IPS DF 4.7 (cell line): ENCODE measurements around the gene OVOL1.
"Not testable (repeated sequence)": the region's sequence is repeated elsewhere in the genome, so short reads cannot be mapped to it uniquely, and the experiment has no call there.

Experiments
- DNase-seq: peaks from one replicate; pipeline ENCODE4 v3.0.0-alpha.2; 2013; ENCODE audit warnings: low spot score; ENCODE audit errors: extremely low read depth

The OVOL1 gene

DNA sequence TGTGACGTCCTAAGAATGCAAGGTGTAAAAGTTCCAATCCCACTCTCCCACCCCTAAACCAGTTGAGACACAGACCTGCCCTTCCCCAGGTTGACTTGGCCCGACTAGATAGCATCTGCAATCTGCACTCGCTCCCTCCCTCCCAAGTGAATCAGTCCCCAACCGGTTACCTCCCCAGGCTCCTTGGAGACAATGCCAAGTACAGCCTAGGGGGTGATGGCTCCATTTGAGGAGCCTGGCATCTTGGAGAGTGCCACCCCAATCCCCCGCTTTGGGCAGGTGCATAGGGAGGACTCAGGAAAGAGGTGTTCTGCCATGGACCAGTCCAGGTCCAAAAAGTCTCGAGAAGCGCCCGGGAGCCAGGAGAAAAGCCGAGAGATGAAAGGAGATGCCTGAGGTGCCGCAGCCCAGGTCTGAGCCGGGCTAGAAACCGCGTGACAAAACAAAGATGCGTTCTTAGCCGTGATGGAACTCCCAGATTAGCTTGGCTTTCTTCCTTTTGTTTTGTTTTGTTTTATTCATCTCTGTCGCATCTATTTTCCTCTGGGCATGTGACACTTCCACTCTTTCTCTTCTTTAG, 28.2 kb downstream of the OVOL1 start:
- DNase-seq = no peak

DNA sequence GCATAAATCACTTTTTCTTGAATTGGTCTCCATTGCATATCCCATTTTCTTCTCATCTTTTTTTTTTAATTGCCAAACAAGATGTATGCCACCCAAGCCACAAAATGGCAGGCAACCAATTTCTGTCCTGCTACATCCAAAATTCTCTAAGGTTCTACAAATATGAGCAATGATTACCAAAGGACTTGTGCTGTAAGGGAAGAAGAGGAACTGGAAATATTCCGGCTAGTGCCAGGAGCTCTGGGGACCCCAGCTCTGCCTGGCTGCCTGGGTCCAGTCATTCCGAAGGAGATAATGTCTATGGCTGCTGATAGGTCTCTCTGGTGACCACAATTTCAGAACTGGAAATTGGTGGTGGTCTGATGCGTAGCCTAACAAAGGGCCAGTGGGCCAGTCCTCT, 29.8 kb downstream of the OVOL1 start:
- DNase-seq = no peak

DNA sequence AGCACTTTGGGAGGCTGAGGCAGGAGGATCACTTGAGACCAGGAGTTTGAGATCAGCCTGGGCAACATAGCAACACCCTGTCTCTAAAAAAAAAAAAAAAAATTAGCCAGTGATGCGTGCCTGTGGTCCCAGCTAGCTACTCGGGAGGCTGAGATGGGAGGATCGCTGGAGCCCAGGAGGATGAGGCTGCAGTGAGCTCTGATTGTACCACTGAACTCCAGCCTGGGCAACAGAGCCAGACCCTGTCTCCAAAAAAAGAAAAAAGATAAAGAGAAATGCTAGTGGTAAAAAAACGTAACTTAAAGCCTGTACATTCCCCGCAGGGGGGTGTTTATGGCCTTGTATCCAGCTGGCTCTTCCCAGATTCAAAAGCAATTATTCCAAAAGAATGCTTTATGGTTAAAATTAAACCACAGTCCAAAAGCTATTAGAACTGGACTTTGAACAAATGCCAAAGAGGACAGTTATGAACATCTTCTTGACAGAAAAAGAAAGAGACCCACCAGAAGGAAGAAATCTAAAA, 30.5 kb downstream of the OVOL1 start:
- no peak for DNase-seq

DNA sequence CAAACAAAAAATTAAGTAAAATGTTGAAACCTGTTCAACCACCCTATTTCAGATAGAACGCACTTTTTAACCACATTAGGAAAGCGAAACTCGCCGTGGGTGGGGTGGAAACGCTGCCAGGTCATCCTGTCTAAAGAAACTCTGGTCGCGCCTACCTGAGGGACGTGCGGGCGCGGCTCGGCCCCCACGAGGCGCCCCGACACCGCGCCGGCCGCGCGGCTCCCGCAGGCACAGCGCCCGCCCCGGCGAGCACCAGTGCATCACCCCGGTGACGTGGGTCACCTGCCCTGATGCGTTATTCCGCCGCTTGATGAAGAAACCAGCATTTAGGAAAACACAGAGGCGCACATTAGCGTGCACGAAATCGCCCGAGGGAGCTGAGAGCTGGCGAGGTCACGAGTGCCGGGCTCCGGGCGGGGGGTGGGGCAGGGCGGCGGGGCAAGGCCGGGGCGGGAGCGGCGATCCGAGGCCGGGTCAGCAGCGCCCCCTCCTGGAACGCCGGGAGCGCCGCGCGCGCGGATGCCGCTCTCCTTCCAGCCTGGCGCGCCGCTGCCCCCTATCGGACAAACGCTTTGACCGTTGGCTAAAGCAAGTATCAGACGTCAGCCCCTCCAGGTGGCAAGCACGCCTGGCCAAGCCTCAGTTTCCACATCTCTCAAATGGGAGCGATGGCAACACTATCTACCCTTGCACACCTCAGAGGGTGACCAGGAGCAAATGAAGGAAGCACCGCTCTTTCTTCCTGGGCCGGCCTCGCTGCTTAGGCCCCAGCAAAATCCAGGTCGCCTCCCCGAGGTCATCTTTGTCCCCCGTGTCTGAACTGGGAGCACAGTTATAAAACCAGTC, 31.2 kb downstream of the OVOL1 start:
- DNase-seq = no peak

DNA sequence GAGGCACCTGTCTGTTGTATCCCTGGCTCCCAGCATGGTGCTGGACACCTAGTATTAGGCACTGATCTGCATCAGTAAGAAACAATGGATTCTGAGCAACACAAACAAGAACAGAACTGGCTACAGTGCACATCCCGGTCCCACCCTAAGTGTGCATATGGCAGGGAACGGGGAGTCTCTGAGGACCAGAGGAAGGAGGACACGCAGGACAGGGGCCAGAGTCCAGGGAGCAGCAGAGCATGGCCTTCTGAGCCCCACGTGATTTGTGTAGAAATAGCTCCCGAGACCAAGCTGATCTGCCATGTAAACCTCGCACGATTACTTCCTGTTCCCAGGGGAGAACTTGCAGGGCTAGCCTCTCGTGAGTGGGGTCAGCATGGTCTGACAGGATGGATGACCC, 34.2 kb downstream of the OVOL1 start:
- no peak for DNase-seq

DNA sequence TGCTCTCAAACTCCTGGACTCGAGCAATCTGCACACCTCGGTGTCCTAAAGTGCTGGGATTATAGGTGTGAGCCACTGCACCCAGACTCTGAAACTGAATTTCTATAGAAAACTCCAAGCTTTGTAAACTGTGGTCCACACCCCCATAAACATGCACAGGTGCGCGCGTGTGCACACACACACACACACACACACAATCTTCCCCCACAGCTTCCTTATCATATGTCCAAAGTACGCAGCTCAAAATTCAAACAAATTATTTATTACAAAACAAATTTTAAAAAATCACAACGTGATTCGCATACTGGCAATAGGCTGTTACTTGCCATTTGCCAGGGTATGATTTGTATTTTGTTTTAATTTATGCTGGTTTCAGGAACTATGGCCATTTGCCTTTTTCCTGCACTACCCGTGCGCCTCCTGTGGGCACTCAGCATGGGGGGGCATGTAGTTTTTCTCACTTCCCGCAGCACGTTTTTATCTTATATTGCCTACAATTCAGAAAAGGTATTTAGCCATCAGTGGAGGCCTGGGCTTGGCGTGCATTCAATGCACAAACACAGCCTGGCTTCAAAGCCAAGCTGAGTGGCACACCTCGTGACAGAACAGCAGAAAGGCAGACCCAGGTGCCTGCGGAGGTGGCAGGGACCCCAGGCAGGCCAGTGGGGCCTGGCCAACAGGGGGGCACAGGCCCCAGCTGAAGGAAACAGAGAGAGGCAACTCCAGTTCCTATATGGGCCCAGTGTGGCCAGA, 36.1 kb downstream of the OVOL1 start:
- DNase-seq = no peak

DNA sequence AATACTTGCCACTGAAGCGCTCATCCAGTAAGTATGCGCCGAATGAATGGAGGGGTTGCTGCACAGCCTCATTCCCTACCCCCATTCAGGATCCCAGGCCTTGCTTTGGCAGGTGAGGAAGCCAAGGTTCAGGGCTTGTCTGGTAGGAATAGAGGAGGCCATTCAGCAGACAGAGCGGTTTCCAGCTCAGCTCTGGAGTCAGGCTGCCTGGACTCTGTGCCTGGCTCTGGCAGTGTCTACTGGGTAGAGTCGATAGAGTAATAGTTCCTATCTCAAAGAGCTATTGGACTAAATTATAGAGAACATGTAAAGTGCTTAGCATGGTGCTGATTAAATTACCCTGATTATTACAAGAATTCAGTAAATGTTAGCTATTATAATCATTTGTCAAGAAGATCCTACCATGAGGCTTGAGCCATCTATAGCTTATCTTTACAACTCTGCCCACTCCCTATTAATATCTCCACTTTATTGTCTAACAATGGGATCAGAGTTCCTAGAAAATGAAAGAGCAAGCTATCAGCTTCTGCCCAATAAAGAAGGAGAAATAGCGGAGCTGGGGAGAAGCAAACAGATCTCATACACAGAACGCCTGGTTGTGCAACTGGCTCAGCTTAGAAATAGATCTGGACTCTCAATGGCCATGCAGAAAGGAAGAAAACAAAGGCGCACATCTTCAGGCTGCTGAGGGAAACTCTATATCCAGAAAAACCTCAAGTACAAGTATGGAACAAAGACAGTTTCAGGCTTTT, 40.3 kb downstream of the OVOL1 start:
- DNase-seq = no peak

DNA sequence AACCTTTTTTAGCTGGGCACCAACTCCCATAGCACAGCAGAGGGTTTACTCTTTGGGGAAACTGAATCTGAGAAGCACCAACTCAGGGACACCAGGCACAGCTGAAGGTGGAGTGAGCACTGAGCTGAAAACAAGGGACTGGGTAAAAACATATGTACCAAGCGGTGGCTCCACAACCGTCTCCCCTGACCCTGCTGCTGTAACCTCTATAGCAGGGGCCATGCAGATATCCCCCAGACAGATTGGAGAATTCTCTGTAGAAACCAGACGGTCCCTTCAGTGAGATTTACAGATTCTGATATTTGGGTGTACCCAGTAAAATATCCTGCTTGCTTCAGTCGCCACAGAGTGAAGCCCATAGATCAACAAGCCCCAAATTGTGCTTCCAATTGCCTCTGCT, 42.6 kb downstream of the OVOL1 start:
- no peak for DNase-seq

DNA sequence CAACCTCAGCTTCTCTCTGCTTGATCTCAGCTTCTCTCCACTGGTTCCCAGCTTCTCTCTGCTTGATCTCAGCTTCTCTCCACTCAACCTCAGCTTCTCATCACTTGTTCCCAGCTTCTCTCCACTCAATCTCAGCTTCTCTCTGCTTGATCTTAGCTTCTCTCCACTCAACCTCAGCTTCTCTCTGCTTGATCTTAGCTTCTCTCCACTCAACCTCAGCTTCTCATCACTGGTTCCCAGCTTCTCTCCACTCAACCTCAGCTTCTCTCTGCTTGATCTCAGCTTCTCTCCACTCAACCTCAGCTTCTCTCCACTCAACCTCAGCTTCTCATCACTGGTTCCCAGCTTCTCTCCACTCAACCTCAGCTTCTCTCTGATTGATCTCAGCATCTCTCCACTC, 45.4 kb downstream of the OVOL1 start:
- not testable (repeated sequence) for DNase-seq

DNA sequence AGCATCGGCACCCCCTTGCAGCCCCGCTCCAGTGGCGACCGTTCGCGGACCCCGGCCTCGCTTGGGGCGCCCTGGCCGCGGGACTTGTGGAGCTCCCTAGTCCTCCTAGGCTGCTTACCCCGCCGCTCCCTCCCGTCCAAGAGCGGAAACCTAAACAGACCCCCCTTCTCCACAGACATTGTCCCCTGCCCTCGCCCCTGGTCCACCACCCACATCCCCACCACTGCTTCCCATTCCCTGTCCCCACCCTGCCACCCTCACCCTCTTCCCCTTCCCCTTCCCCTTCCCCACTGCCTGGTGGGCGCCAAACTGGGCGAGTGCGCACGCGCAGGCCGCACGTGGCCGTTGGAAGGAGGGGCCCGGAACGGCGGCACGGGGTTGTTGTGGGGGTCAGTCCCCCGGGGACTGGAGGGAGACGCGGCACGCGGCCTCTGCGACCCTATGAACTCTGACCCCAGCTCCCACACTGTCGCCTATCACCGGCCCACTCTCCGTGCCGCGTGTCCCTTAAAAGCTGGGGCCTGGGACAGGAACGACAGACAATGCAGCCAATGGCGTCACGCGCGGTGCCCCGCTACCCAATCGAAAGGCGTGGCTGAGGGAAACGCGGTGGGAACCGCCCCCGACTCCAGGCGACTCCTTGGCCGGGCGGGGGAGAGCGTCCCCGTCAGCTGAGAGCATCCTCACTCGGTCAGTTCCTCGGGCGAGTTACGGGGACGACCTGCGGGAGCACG, 46.6 kb downstream of the OVOL1 start, which contains the start of gene SNX32:
Gene SNX32 (plus strand): TSS at position 667 of the 734 bp plus-strand sequence. CDS start 103 bp downstream, outside the sequence.
- DNase-seq = no peak

DNA sequence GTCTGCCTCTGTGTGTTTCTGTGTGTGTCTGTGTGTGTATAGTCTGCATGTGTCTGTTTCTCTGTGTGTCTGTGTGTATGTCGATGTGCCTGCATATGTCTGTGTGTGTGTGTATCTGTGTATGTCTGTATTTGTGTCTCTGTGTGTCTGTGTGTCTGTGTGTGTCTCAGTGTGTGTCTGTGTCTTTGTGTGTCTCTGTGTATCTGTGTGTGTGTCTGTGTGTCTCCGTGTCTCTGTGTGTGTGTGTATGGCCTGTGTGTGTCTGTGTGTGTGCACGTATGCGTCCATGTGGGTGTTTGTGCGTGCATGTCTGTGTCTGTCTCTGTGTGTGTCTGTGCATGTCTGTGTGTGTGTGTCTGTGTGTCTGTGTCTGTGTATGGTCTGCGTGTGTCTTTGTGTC, 47.3 kb downstream of the OVOL1 start:
- no peak for DNase-seq

DNA sequence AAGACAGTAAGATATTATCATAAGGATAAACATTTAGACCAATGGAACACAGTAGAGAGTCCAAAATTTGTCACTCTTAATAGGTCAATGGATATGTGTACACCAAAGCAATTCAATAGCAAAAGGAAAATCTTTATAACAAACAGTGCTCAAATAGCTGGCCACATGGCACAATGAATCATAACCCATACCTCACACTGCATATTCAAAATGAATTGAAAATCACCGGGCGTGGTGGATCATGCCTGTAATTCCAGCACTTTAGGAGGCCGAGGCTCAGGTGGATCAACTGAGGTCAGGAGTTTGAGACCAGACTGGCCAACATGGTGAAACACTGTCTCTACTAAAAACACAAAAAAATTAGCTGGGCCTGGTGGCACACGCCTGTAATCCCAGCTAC, 55.3 kb downstream of the OVOL1 start:
- no peak for DNase-seq

DNA sequence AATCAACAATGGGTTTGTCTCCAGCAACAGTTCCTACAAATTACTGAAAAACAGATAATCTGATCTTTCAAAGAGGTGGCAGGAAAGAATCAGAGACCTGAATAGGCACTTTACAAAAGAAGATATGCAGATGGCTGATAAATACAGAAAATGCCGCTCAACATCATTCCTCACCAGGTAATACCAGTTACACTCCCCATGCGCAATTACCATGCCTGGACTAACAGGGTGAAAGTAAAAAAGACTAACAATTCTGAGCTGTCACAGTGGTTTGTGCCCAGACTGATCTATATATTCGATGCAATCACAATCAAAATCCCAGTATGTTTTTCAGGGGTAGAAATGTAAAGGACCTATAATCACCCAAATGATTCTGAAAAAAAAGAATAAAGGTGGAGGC, 56.9 kb downstream of the OVOL1 start:
- DNase-seq = no peak

DNA sequence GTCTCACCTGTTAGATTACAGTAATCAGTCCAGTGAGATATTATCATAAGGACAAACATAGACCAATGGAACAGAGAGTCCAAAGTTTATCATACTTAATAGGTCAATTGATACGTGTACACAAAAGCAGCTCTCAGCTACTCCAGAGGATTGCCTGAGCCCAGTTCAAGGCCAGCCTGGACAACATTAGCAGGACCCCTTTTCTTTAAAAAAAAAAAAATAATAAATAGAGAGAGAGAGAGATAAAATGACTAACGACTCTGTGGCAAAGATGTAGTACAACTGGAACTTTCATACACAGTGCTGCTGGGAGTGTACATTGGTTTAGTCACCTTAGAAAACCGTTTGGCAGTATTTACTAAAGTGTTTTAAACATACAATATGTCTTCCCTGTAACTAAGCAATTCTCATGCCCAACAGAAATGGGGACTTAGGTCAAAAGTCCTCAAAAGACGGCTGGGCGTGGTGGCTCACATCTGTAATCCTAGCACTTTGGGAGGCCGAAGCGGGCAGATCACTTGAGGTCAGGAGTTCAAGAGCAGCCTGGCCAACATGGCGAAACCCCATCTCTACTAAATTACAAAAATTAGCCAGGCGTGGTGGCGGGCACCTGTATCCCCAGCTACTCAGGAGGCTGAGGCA, 57.5 kb downstream of the OVOL1 start:
- DNase-seq = no peak
